Activated CD8-positive, alpha-beta memory T cell treated with anti-CD3 and anti-CD28 coated beads for 4 hours (primary cell): Measurements from ENCODE around the gene LRBA.

Experiments used
- DNase-seq, 2 donors: peaks; one replicate each; pipeline ENCODE4 v3.0.0-alpha.2; 2020; ENCODE audit warnings: low read depth in 2 of 2

Gene LRBA

DNA sequence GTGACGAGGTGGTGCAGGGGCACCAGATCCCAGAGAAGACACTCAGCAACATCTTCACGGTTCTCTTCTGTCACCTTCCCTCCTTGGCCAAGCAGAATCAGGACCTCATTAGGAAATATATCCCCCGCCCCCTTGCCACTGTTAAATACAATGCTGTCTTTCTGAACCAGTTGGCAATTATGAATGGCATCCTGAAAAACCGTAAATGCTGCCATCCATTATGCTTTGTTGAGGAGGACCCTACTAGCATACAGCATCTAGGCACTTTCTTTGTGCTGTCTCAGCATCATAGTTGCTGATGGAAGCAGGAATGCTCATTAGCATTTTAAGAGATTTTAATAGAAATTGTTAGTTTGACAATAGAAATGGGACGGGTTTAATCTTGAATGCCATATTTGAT, 798.4 kb downstream of the LRBA start:
- no peak for DNase-seq

DNA sequence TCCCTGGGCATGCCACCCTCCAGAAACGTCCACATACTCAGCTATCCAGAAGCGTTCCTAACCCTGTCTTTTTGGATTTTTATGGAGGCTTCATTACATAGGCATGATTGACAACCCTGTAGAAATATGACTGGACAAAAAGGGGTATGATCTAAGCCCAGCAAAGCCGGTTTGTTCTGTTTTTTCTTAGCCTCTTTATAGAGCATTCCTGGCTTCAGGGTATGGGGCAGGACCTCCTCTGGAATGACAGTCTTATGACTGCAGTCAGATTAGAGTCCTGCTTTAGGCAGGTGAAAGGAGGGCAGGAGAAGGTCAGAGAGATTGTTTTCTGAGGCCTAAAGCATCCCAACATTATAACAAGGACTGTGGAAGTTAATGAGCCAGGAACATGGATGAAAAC, 799.5 kb downstream of the LRBA start:
- no peak for DNase-seq
